Occipital lobe (tissue), 2 donors: Measurements from ENCODE around the gene RSPO4. TPM values are rescaled to one million over a fixed set of nuclear protein-coding genes. Genes with fewer than 3 reads are reported as not detected.
"Not testable (repeated sequence)": the region's sequence is repeated elsewhere in the genome, so short reads cannot be mapped to it uniquely, and the experiment has no call there.

Source experiments
- DNase-seq: peaks from one replicate; lab custom pipeline; 2025; lab: John Stamatoyannopoulos, UW
- total RNA-seq: library from RNA; depleted of rRNA; stranded (reverse); fragments of >200 nt; gene quantifications from one replicate; pipeline ENCODE4 v1.2.3, GENCODE V29; 2014

The RSPO4 gene
- total RNA-seq, 1 donor from 2014 or later, result not detected

DNA sequence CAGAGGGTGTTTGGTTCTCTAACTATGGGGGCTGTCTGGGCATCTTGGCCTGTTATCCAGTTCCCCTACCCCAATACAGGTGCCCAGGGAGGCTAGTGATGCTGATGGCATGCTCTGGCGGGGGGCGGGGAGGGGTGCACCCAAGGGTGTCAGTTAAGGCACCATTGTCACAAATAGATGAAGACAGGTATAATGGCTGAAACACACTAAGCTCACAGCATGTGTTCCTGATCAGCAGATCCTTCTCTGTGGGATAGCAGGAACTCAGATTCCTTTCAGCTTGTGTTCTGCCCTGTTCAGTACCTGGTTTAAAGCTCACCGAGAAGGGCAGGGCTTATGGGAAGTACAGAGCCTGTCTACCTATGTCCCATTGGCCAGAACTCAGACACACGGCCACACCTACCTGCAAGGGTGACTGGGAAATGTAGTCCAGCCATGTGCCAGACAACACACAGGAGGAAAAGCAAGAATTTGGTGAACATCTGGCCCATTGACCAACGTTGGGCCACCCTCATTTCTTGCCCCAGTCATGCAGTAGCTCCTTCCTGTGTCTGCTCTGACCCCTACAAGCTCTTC lies 3.4 kb upstream of the RSPO4 start:
- DNase-seq, result no peak

DNA sequence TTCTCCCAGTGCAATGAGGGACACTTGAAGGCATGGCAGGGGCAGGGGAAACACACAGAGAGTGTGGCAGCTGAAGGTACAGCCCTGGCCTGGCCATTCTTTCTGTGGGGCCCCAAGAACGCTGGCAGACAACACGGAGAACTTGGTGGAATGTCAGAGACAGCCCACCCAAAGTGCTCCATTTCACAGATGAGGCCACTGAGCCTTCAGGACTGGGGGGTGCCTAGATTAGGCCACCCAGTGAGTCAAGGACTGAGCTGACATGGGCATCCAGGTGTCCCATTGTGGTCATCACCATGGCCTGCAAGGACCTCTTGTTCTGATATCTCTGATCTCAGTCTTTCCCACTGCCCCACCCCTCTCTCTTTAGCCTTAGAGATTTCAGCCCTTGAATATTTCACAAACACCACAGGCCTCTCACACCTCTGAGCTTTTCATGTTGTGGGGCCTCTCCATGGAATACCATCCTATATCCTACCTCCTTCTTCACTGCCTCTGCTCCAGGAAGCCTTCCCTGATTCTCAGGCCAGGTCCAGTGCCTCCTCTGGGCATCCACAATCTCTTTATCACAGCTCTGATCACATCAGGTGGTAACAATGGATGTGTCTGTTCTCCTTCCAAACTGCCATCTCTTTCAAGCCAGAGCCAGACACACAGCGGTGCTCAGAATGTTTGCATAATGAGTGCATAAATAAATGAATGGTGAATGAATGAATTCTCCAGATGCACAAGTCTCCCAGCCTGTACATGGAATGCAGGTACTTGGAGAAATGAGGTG lies 2.0 kb upstream of the RSPO4 start:
- DNase-seq, result no peak

DNA sequence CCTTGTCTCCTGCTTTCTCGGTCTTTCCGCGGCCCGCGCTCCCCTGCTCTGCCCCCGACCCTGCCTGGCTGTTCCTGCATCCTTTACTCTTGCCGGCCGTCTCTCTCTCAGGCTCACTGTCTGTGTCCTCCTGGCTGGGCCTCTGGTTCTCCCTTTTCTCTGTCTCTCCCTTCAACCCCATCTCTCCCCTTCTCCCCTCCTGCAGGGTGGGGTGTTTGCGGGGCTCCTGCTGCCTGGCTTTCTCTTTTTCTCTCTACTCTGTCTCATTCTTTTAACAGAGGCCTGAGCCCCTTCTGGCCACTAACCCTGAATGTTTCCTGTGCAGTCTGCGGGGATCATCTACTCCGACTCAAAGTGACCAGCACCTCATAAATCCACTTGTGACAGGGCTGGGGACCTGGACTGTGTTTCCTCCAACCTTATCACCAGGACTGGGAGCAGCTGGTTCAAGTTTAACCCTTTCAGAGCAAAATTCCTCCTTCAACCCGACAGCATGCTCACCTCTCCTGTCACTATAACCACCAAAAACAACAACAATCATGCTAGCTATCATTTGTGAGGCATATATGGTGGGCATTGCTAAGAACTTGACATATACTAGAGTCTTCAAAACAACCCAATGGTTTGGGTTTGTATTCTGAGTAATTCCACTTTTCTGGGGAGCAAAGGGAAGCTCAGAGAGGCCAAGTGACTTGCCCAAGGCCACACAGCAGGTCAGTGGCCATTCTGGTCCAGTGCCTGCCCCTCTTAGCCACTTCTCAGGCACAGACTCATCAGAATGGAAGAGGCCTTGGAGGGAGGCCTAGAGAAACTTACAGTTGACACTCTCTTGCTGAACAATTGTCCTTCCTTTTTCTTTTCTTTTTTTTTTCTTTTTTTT lies 811 bp upstream of the RSPO4 start:
- no peak for DNase-seq

DNA sequence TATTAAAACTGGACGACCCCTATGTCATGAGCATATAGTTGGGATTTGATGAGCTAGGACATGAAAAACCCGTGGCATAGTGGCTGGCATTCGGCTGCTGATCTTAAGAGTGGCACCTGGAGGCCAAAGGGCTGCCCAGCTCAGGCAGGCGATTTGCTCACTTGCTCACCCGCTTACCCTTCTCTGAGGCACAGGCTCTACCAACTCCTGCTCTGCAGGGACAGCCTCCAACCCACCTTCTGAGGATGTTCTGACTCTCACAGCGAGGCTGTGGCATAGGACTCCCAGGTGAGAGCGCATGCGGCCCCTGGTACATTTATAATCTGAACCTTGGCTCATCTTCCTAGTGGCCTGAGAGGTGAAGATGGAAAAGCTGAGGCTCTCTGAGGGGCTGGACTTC lies 995 bp downstream of the RSPO4 start:
- no peak for DNase-seq

DNA sequence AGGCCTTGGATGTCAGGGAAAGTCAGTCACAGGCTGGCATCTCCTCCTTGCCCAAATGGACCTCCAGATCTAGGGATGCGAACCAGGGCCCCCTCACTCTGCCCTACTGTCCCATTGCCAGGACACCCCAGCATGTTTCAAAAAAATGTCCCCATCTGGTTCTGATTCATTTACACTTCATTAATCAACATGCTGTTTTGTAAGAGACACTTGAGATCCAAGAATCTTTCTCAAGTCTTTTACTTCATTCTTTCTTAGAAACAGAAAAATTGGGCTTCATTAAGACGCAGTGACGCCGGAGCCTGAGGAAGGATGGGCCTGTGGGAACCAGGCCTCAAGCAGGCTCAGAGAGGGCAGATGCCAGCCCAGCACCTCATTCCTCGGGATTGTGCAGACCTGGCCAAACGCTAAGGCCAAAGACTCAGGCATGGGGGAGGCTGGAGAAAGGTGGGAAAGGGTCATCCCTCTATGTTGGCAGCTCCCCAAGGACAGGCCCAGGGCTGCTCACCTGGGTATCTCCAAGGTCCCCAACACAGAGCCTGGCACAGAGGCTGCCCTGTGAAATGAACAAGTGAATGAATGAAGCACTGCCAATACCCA lies 3.8 kb downstream of the RSPO4 start:
- DNase-seq, result no peak

DNA sequence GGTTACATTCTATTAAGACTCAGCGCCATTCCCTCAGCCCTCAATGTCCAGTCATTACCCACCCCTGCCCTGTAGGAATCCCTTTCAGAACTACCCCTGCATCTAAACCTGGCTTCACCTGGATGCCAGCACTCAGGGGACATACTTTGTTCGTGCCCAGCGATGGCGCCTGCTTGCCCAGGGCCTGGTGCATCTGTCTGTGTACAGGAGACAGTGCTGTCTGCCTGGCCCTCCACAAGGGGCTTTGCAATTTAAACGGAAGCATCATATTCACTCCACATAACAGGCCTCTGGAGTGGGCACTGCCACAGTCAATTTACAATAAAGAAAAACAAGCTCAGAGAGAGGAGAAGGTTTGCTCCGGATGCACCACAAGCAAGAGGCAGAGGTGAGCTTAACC lies 4.6 kb downstream of the RSPO4 start:
- no peak for DNase-seq

DNA sequence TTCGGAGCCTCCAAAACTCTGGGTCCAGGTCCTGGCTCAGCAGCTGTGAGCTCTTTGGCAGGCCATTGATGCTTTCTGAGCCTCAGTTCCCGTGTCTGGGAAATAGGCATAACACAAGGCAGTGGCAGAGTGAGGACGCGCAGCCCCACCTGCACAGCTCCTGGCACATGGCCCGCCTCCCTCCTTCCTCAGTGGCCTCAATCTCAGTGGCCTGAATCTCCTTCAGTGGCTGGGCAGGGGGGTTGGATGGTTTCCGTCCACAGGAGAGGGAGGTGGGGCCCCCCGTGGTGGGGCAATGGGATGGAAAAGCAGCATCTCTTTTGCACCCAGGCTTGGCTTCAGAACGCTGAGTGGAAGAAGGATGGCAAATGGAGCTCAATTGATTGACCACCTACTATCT lies 5.1 kb downstream of the RSPO4 start:
- DNase-seq, result no peak

DNA sequence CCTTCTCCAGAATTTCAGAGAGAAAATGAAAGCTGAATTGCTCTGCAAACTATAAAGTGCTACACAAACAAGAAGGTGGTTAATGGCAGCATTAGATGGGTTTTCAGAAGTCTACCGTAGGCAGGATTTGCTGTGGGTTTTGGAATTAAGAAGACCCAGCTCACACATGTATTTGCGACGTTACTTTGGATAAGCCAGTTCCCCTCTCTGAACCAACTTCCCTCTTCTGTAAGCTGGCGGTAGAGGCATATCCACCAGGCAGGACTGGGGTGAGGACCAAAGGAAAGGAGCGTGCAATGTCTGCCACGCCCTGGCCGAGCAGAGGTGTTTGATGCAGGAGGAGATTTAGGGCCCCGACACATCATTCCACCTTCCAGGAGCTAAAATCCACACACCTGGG lies 6.9 kb downstream of the RSPO4 start:
- no peak for DNase-seq

DNA sequence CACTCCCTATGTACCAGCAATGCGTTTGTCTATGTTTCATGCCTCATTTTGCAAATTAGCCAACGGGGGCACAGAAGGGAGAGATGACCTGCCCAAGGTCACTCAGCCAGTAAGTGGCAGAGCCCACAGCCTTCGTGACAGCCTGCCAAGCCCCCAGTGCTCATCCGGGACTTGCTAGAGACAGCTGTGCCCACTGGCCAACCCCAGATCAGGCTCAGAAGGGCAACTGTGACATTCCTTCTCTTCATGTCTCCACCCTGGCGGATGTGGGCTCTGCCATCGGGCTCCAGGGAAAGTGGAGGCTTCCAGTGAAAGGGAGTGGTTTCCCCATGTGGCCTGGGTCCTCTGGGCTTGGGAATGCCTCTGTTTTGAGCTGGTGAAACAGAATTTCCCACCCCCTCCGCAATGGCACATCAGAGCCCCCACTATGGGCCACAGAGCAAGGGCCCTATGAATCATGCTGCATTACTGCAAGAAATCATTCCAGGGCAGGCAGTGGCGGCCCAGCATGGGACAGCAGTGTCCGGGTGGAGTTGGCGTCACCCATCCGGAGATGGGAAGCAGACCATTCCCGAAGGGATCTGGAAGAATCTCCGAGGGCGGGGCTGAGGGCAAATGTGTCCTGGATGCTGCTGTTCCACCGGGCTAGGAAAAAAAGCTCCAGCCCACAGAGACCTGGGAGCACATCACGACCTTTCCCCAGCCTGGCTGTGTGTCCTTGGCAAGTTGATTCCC lies 9.1 kb downstream of the RSPO4 start:
- no peak for DNase-seq

DNA sequence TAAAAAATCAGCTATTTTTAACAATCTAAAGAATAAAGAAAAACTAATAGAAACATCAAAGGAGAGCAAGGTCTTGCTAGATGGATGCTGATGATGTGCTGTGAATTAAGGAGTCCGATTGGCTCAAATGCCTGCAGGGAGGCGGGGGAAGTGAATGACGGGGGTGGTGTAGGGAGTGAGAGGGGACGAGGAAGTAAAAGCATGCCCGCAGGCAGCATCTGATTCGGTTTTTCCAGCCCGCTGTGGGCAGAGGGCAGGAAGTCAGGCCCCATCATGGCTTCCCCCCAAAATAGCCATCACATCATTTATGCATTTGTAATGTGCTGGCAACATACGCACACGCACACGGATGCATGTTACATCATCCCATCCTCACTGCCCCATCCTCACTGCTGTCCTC lies 10.3 kb downstream of the RSPO4 start:
- no peak for DNase-seq

DNA sequence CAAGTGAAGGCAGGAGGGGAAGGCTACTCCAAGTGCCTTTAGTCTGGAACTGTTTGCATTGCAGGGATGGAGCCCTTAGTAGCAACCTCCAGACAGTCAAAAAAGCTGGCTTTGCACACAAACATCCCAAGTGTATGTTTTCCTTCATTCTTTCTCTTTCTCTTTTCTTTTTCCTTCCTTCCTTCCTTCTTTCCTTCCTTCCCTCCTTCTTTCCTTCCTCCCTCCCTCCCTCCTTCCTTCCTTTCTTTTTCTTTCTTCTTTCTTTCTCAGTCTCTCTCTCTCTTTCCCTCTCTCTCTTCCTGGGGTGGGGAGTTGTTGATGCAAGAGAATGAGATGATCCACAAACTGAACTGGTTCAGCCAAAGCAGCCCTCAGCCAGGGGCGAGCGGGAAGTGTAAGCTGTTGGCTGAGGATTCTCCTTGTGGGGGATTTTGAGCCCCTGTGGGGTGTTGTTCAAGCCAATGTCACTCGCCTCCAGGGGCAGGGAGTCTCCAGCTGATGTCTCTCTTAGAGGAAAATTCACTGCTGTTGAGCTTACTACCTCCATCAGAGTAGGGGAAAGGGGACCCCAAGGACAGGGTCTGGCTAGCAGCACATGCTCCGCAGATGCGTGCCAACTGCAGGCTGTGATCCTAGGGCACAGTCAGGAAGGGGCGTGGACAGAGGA lies 11.7 kb downstream of the RSPO4 start:
- DNase-seq, result no peak

DNA sequence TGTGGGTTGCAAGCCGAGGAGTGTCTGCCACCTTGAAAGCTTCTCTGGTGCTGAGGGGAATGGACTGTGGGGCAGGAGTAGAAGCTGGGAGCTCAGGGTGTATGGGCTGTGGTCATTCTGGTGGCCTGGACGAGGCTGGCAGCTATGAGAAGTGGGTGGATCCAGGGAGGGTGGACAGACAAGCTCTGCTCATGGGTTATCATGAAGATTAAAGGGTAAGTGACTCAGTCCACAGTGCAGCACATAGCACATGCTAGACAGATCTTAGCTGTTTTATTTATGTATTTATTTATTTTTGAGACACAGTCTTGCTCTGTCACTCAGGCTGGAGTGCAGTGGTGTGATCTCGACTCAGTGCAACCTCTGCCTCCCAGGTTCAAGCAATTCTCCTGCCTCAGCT lies 13.8 kb downstream of the RSPO4 start:
- DNase-seq, result no peak

DNA sequence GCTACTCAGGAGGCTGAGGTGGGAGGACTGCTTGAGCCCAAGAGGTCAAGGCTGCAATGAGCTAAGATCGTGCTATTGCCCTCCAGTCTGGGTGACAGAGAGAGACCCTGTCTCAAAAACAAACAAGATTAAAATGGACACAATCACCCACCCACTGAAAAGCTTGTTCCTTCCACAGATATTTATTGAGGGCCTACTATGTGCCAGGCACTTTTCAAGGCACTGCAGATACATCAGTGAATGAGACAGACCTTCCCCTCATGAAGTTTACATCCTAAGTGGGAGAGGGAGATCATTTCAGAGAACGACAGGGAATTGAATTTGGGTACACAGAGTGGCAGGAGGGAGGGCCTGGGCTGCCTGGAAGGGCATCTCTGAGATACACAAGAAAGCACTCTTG lies 14.4 kb downstream of the RSPO4 start:
- no peak for DNase-seq

DNA sequence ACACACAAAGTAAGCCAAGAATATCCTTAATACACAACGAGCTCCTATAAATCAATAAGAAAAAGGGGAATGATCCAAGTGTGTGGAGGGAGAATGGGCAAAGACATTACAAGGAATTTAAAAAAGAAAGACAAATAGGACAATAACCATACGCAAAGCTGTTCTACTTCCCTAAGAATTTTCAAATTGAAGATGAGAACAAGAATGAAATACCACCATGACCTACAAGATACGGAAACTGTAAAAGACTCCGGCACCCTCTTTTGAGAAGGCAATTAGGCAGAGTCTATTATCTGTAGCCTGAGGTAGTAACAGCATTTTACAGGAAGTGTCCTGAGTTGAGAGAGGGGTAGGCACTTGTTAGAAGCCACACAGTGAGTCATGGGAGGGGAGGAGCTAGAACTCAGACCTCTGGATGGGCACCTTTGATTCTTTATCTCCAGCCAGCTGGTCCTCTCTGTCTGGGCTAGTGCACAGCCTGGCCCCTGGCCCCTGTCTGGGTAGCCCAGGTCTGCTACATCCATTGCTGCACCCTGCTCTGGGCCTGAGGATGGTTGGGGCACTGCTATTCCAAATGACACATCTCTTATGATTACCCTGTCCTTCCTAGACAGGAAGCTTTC lies 15.3 kb downstream of the RSPO4 start:
- no peak for DNase-seq

DNA sequence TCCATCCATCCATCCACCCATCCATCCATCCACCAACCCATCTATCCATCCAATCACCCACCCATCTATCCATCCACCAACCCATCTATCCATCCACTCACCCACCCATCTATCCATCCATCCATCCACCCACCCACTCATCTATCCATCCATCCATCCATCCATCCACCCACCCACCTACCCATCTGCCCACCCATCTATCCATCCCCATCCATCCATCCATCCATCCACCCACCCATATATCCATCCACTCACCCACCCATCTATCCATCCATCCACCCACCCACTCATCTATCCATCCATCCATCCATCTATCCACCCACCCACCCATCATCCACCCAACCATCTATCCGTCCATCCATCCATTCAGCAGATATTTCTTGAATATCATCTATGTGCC lies 17.1 kb downstream of the RSPO4 start:
- DNase-seq, result not testable (repeated sequence)

DNA sequence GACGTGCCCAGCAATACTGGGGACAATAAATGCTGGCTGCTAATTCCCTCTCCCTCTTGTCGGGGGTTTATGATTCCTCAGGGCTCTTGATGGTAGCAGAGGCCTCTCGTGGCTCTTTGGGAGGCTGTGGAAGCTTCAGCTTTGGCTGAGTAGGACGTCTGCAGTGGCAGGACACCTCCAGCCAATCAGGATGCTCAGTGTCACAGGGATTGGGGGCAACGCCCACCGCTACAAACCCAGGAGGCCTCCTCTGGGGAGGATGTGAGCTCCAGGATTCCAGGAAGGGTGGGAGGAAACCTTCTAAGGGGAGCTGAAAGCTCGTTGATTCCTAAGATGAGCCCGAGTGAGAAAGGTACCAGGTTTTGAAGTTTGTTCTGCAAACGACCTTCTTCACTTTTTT lies 19.4 kb downstream of the RSPO4 start:
- DNase-seq, result no peak

DNA sequence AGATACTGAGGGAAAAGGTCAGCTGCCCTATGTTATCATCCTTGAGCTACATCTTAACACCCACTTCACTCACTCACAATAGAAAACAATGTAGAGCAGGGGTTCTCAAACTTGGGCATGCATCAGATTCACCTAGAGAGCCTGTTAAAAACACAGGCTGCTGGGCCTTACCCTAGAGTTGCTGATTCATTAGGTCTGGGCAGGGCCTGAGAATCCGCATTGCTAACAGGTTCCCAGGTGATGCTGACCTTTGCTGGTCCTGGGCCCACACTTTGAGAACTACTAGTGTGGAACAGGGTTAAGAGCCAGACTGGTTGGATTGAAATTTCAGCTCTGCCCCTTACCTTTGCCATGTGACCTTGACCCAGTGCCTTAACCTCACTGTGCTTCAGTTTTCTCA lies 25.1 kb downstream of the RSPO4 start:
- no peak for DNase-seq

DNA sequence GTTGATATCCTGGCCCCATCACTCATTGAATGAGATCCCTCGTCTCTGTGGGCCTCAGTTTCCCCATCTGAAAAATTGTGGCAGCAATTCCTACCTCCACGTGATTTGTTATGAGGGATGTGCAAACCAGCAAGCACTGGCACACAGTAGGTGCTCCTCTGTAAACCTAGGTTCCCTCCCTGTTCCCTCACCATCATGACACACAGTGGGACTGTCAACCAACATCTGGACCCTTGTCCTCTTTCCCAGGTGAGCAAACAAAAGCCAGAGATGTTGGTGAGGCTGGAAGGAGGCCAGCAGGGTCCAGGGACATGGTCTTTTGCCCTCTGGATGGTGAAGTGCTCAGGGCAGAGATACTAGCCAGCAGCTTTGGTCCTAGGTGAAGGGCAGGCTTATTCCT lies 26.1 kb downstream of the RSPO4 start:
- no peak for DNase-seq

DNA sequence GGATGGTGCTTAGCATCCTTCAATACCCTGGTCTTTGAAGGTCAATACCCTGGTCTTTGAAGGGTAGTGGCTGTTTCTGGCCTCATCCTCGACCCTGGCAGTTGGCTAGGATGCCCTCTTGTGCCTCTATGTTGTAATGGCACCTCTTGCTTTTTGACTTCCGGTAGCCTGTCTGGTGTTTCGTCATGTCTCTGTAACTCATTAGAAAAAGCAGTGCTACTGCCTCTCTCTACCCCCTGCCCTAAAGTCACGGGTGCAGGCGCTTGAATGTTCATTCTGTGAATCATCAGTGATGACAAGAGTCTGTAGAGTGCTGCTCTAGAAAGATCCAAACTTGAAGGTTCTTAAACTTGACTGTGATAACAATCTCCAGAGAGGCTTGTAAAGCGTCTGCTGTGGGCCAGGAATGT lies 28.3 kb downstream of the RSPO4 start:
- DNase-seq, result no peak

DNA sequence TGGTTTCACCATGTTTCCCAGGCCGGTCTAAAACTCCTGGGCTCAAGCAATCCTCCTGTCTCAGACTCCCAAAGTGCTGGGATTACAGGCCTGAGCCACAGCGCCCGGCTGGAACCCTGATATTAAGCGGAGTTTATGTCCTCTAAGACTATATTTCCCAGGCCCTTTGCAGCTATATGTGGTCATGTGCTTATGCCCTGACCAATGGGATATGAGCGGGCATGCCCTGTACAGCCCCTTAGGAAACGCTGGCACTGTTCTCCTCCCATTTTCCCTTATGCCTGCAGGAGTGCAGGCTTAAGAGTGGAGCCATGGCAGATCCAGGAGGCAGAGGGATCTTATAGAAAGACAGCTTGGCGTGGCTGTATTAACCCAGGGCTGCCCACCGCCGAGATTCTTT lies 29.9 kb downstream of the RSPO4 start:
- no peak for DNase-seq
